Peyer's patch (tissue), 4 donors: ENCODE data around the gene BCL2L11. TPM values are rescaled to one million over a fixed set of nuclear protein-coding genes. Genes with fewer than 3 reads are reported as not detected.

Experiments used
- DNase-seq, 3 donors: peaks; one replicate each; pipeline ENCODE4 v3.0.0-alpha.2; 2017 to 2019
- H3K27ac ChIP-seq, 4 donors: fragments of 200-600 bp; sonication (generic); one replicate each; pipeline ENCODE4 v1.5.1; 2016 to 2019
- H3K27me3 ChIP-seq, 2 donors: fragments of 200-600 bp; sonication (generic); one replicate each; pipeline ENCODE4 v1.5.1; 2019
- H3K36me3 ChIP-seq, 3 donors: fragments of 200-600 bp; sonication (generic); one replicate each; pipeline ENCODE4 v1.5.1; 2016 to 2019
- H3K4me1 ChIP-seq, 4 donors: fragments of 200-600 bp; sonication (generic); one replicate each; pipeline ENCODE4 v1.5.1; 2016 to 2019
- H3K4me3 ChIP-seq, 4 donors: fragments of 200-600 bp; sonication (generic); 1 replicate in 3 of 4; 2 replicates in 1 of 4; pipeline ENCODE4 v1.5.1; 2016 to 2019; ENCODE audit warnings: mild to moderate bottlenecking in 1 of 4
- H3K9me3 ChIP-seq, 4 donors: fragments of 200-600 bp; sonication (generic); one replicate each; pipeline ENCODE4 v1.5.1; 2016 to 2019; ENCODE audit warnings: mild to moderate bottlenecking in 1 of 4
- POLR2A ChIP-seq, 2 donors: fragments of 450-650 bp; IDR thresholded peaks; one replicate each; pipeline ENCODE4 v1.5.1; 2017; ENCODE audit warnings: antibody characterized with exemption in 2 of 2, mild to moderate bottlenecking in 2 of 2, moderate library complexity in 2 of 2
- total RNA-seq, 4 donors: library from RNA; depleted of rRNA; stranded (reverse); fragments of >200 nt; gene quantifications; one replicate each; pipeline ENCODE4 v1.1.0, GENCODE V29; 2016
- TF ChIP-seq, protein P1 (sequence below), 6 experiments: fragments of 450-650 bp in 4 of 6; fragments of 200-600 bp in 2 of 6; sonication (generic) in 1 of 6; IDR thresholded peaks; one replicate each; pipeline ENCODE4 v1.5.1; 2017 to 2019; ENCODE audit warnings: antibody characterized with exemption in 6 of 6, mild to moderate bottlenecking in 3 of 6, moderate library complexity in 1 of 6

BCL2L11 gene
- total RNA-seq, 4 donors from 2014 or later = 35.9 to 98.1 (median 62.2) TPM

DNA sequence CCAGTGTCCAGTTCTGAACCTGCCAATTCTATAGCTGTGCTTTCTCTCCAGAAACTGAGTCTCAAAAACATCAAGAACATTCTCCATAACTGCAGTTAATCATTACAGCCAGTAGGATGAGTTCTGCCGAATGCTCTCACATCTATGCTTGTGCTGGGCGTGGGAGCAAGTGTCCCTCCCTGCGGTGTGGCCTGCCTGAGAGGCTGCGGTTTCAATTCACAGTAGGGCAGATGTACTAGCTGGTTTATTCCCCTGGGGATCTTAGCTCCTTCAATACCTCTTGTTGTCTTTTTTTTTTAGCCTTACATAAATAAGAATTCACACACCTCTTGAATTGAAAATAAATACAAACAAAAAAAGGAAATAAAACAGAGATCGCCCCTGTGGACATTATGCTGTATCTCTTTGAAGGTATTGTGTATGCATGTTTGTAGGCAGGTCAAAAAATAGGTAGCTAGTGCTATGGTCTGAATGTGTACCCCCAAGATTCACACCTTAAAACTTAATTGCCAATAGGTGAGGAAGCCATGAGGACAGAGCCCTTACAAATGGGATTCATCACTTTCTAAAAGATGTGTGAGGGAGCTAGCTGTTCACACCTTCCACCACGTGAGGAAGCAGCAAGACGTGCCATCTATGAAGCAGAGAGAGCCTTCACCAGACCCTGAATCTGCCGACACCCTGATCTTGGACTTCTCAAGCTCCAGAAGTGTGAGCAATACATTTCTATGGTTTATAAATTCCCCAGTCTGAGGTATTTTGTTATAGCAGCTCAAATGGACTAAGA, 74.3 kb downstream of the BCL2L11 start:
- no peak overlapping the region for H3K27ac ChIP-seq
- H3K9me3 ChIP-seq = no peaks in the 10 kb centered on the region
- no peak overlapping the region for H3K4me3 ChIP-seq
- no peaks in the 10 kb centered on the region for H3K4me1 ChIP-seq
- no peaks in the 10 kb centered on the region for H3K36me3 ChIP-seq
- DNase-seq = peak in 2 of 3 donors; percentile 61 to 80
- TF ChIP-seq, protein P1, sequence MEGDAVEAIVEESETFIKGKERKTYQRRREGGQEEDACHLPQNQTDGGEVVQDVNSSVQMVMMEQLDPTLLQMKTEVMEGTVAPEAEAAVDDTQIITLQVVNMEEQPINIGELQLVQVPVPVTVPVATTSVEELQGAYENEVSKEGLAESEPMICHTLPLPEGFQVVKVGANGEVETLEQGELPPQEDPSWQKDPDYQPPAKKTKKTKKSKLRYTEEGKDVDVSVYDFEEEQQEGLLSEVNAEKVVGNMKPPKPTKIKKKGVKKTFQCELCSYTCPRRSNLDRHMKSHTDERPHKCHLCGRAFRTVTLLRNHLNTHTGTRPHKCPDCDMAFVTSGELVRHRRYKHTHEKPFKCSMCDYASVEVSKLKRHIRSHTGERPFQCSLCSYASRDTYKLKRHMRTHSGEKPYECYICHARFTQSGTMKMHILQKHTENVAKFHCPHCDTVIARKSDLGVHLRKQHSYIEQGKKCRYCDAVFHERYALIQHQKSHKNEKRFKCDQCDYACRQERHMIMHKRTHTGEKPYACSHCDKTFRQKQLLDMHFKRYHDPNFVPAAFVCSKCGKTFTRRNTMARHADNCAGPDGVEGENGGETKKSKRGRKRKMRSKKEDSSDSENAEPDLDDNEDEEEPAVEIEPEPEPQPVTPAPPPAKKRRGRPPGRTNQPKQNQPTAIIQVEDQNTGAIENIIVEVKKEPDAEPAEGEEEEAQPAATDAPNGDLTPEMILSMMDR (IDR thresholded peaks at IDR 0.05) = peak in 2 of 6 experiments; percentile 27 to 33
- TF ChIP-seq POLR2A (IDR thresholded peaks at IDR 0.05) = no peak
- H3K27me3 ChIP-seq = no peaks in the 10 kb centered on the region

- Histone ChIP-seq H3K27ac (no peak overlapping the region), H3K4me1 (no peaks in the 10 kb centered on the region), H3K9me3 (no peaks in the 10 kb centered on the region), H3K4me3 (no peak overlapping the region), H3K27me3 (no peaks in the 10 kb centered on the region), H3K36me3 (no peaks in the 10 kb centered on the region)
- TF ChIP-seq POLR2A (IDR thresholded peaks at IDR 0.05) = no peak
- TF ChIP-seq, protein P1 (IDR thresholded peaks at IDR 0.05) = no peak
- no peak for DNase-seq
Measured at GRCh38 chr2:111196435-111196834, 75.7 kb downstream of the BCL2L11 start.

DNA sequence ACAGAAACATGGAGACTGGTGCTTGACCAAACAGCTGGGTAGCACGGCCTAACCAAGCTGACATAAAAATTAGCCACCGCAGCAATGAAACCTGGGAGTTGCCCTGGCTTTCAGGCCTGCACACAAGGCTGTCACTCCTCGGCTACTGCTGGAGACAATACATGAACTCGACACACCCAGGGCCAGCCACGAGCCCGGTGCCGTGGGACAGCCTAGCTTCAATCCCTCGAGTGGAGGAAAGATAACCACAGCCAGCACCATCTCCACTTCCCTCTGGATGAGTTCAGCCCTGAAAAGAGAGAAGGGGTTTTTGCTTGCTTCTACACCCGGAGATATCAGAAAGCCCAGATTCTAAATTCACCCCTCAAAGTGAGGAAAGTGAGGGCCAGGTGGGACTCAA, 78.0 kb downstream of the BCL2L11 start:
- no peak overlapping the region for H3K4me3 ChIP-seq
- TF ChIP-seq, protein P1 (IDR thresholded peaks at IDR 0.05) = no peak
- TF ChIP-seq POLR2A (IDR thresholded peaks at IDR 0.05) = no peak
- no peaks in the 10 kb centered on the region for H3K9me3 ChIP-seq
- no peaks in the 10 kb centered on the region for H3K4me1 ChIP-seq
- H3K27me3 ChIP-seq = no peaks in the 10 kb centered on the region
- DNase-seq = no peak
- no peaks in the 10 kb centered on the region for H3K36me3 ChIP-seq
- H3K27ac ChIP-seq = no peak overlapping the region

DNA sequence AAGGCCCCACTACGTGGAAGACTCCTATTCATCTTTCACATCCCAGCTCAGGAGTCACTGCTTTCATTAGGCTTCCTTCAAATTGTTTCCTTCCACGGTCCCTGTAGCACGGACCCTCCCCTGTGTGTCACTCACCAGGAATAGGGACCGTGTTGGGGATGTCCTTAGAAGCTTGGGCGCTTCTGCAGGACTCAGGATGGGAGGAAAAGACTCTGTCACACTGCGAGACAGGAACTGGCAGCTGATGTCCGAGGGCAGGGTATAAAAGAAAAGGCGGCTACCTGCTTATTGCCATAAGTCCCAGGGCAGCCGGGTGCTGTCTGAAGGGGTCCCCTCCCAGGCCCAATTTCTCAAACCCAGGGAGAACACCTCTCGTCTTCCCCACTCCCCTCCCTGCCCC, 79.1 kb downstream of the BCL2L11 start:
- H3K27me3 ChIP-seq = no peaks in the 10 kb centered on the region
- H3K4me1 ChIP-seq = no peaks in the 10 kb centered on the region
- H3K4me3 ChIP-seq = no peak overlapping the region
- H3K27ac ChIP-seq = no peak overlapping the region
- DNase-seq = no peak
- TF ChIP-seq POLR2A (IDR thresholded peaks at IDR 0.05) = no peak
- TF ChIP-seq, protein P1 (IDR thresholded peaks at IDR 0.05) = no peak
- no peaks in the 10 kb centered on the region for H3K9me3 ChIP-seq
- H3K36me3 ChIP-seq = no peaks in the 10 kb centered on the region

- H3K27ac ChIP-seq = no peak overlapping the region
Measured at GRCh38 chr2:111200333-111200881, 79.7 kb downstream of the BCL2L11 start.

More at GRCh38 chr2:111200333-111200881, 79.7 kb downstream of the BCL2L11 start:
- DNase-seq = no peak
- Histone ChIP-seq H3K4me1 (no peaks in the 10 kb centered on the region), H3K36me3 (no peaks in the 10 kb centered on the region), H3K9me3 (no peaks in the 10 kb centered on the region), H3K4me3 (no peak overlapping the region), H3K27me3 (no peaks in the 10 kb centered on the region)
- no peak for TF ChIP-seq POLR2A (IDR thresholded peaks at IDR 0.05)
- TF ChIP-seq, protein P1 (IDR thresholded peaks at IDR 0.05) = no peak
